GM12878 (cell line): ENCODE data around the gene NONO. TPM values are rescaled to one million over a fixed set of nuclear protein-coding genes. Genes with fewer than 3 reads are reported as not detected.

ENCODE experiments used
- ATAC-seq: fragments of 200-7000 bp; cut with Tn5 transposase; 3 replicates; pipeline ENCODE4 v1.9.1; 2020; ENCODE audit warnings: mild to moderate bottlenecking, moderate library complexity
- BruUV-seq: library from RNA; stranded (reverse); fragments of 400-500 nt; replicated peaks from 2 replicates; lab custom pipeline; 2021; lab: Mats Ljungman, UMichigan
- CTCF ChIA-PET: fragments of 300-600 bp; sonication (Branson Sonifier 250); formaldehyde crosslinking; extraction: SDS; loops from one replicate; lab custom pipeline; 2021; ENCODE audit warnings: inconsistent platforms; lab: Yijun Ruan, JAX
- POLR2A ChIA-PET: fragments of 350-600 bp; formaldehyde crosslinking; extraction: SDS; loops from one replicate; lab custom pipeline; 2021; ENCODE audit warnings: inconsistent platforms; lab: Charles Lee
- RAD21 ChIA-PET: fragments of 300-600 bp; sonication (Branson Sonifier 250); formaldehyde crosslinking; loops from one replicate; lab custom pipeline; 2023; ENCODE audit warnings: antibody characterized with exemption; ENCODE audit not compliant: unreplicated experiment; lab: Charles Lee
- SMC1A ChIA-PET: fragments of 300-600 bp; sonication (Branson Sonifier 250); formaldehyde crosslinking; loops from one replicate; lab custom pipeline; 2023; ENCODE audit not compliant: unreplicated experiment, uncharacterized antibody; lab: Charles Lee
- DNase-seq: peaks from one replicate; pipeline ENCODE4 v3.0.0-alpha.2; 2011; ENCODE audit warnings: low read depth, low spot score
- FAIRE-seq: peaks from 3 replicates; lab custom pipeline; 2011; peaks lifted over from hg19 to GRCh38; lab: Jason Lieb, UNC
- H2AFZ ChIP-seq: 2 replicates; pipeline ENCODE4 v1.6.0; 2011; ENCODE audit warnings: low read depth, low read length, control low read depth; ENCODE audit not compliant: control insufficient read depth
- H3K27ac ChIP-seq: 2 replicates; pipeline ENCODE4 v1.5.1; 2011; ENCODE audit warnings: control low read depth; ENCODE audit not compliant: control insufficient read depth, insufficient read depth
- H3K27me3 ChIP-seq, 2 experiments: replicated peaks in 1 of 2; 2 replicates each; pipeline versions ENCODE4 v1.6.0 to v1.6.1; 2011; ENCODE audit warnings: low read length in 1 of 2; ENCODE audit not compliant: control insufficient read depth in 2 of 2, insufficient read depth in 2 of 2
- H3K36me3 ChIP-seq, 2 experiments: 2 replicates each; pipeline ENCODE4 v1.5.1; 2011; ENCODE audit warnings: low read length in 1 of 2; ENCODE audit not compliant: control insufficient read depth in 2 of 2, insufficient read depth in 2 of 2
- H3K4me1 ChIP-seq: 2 replicates; pipeline ENCODE4 v1.6.1; 2011; ENCODE audit warnings: mild to moderate bottlenecking, low read length, moderate library complexity, mixed read lengths; ENCODE audit not compliant: control insufficient read depth, insufficient read depth
- H3K4me2 ChIP-seq: 2 replicates; pipeline ENCODE4 v1.6.0; 2011; ENCODE audit warnings: control low read depth; ENCODE audit not compliant: control insufficient read depth, insufficient read depth
- H3K4me3 ChIP-seq: fragments of 200-600 bp; sonication (generic); 2 replicates; pipeline ENCODE4 v1.5.1; 2016
- H3K79me2 ChIP-seq: 2 replicates; pipeline ENCODE4 v1.6.0; 2011; ENCODE audit warnings: low read length; ENCODE audit not compliant: control insufficient read depth, insufficient read depth
- H3K9ac ChIP-seq: 2 replicates; pipeline ENCODE4 v1.8.0; 2011; ENCODE audit warnings: low read length, control low read depth, mixed read lengths; ENCODE audit not compliant: control insufficient read depth, insufficient read depth
- H3K9me3 ChIP-seq: replicated peaks from 3 replicates; pipeline ENCODE4 v1.5.1; 2011; ENCODE audit warnings: mild to moderate bottlenecking, low read length; ENCODE audit not compliant: control insufficient read depth, insufficient read depth
- H4K20me1 ChIP-seq: 2 replicates; pipeline ENCODE4 v1.6.0; 2011; ENCODE audit not compliant: control insufficient read depth, insufficient read depth
- CEBPB ChIP-seq, 2 experiments: fragments of 150-350 bp in 1 of 2; IDR thresholded peaks; 2 replicates each; pipeline ENCODE4 v1.6.1; 2012 to 2014; ENCODE audit warnings: low read depth in 2 of 2, low read length in 2 of 2, borderline replicate concordance in 1 of 2, inconsistent platforms in 1 of 2
- CTCF ChIP-seq, 3 experiments: IDR thresholded peaks in 2 of 3; conservative IDR thresholded peaks in 1 of 3; 2 replicates each; pipeline ENCODE4 v1.5.1; 2011; ENCODE audit warnings: low read depth in 3 of 3, low read length in 3 of 3, mild to moderate bottlenecking in 3 of 3, control low read depth in 2 of 3, moderate library complexity in 2 of 3, inconsistent platforms in 1 of 3, mixed read lengths in 1 of 3; ENCODE audit not compliant: control insufficient read depth in 2 of 3, insufficient read depth in 1 of 3; ENCODE audit errors: extremely low read depth in 1 of 3
- FOS ChIP-seq: IDR thresholded peaks from 3 replicates; pipeline ENCODE4 v1.6.1; 2011; ENCODE audit warnings: borderline replicate concordance; ENCODE audit not compliant: insufficient read length; ENCODE audit errors: extremely low read depth
- HSF1 ChIP-seq: fragments of 150-350 bp; IDR thresholded peaks from 2 replicates; pipeline ENCODE4 v1.6.1; 2014; ENCODE audit warnings: mild to moderate bottlenecking, low read depth, low read length
- KAT2A ChIP-seq: conservative IDR thresholded peaks from 2 replicates; pipeline ENCODE4 v1.6.1; 2011; ENCODE audit warnings: low read depth, low read length; ENCODE audit not compliant: control insufficient read depth
- NFYB ChIP-seq: IDR thresholded peaks from 2 replicates; pipeline ENCODE4 v1.6.1; 2011; ENCODE audit warnings: low read depth, mild to moderate bottlenecking, low read length, improper control_type of control experiment, moderate library complexity; ENCODE audit not compliant: insufficient read depth
- PBX3 ChIP-seq: IDR thresholded peaks from 2 replicates; pipeline ENCODE4 v1.6.1; 2011; ENCODE audit warnings: mild to moderate bottlenecking, low read depth, low read length, moderate library complexity; ENCODE audit not compliant: insufficient replicate concordance
- POLR2A ChIP-seq: IDR thresholded peaks from 2 replicates; pipeline ENCODE4 v1.6.1; 2011; ENCODE audit warnings: low read depth, mild to moderate bottlenecking, low read length
- POU2F2 ChIP-seq: IDR thresholded peaks from 3 replicates; pipeline ENCODE4 v1.6.1; 2011; ENCODE audit warnings: low read depth, mild to moderate bottlenecking, low read length, borderline replicate concordance
- YBX1 ChIP-seq: fragments of 450-650 bp; IDR thresholded peaks from 2 replicates; pipeline ENCODE4 v1.6.1; 2016; ENCODE audit warnings: antibody characterized with exemption
- WGBS: methylation state at CpG from one replicate; pipeline ENCODE4 v1.1.6; 2016; ENCODE audit warnings: low lambda C conversion rate; ENCODE audit not compliant: insufficient replicate concordance, insufficient coverage; ENCODE audit errors: missing lambda C conversion rate; 5-methylcytosine and 5-hydroxymethylcytosine counted together
- in situ Hi-C: fragments of 300-500 bp; cut with MboI; formaldehyde crosslinking; loops from 9 replicates; pipeline ENCODE4 v1.14.3; 2018; ENCODE audit warnings: mixed read lengths
- intact Hi-C: fragments of 100-400 bp; cut with micrococcal nuclease; formaldehyde crosslinking; loops from one replicate; pipeline ENCODE4 v1.14.2; 2022; ENCODE audit not compliant: unreplicated experiment
- polyA plus RNA-seq, 11 experiments: library from polyadenylated mRNA; depleted of rRNA in 4 of 11; unstranded in 6 of 11; stranded (reverse) in 5 of 11; fragments of >200 nt; fragmentation: Nextera tagmentation in 4 of 11; fragmentation: Illumina TruSeq in 1 of 11; extraction: Ambion mirVana in 4 of 11; extraction: Trizol in 1 of 11; gene quantifications; 1 replicate in 1 of 11; 2 replicates in 10 of 11; pipeline versions ENCODE4 v1.2.1 to v1.2.3, GENCODE V29; 2011 to 2016; ENCODE audit warnings: inconsistent platforms in 2 of 11, missing spikeins in 2 of 11, low read depth in 1 of 11
- total RNA-seq, 4 experiments: library from RNA; depleted of rRNA in 3 of 4; stranded (reverse); fragments of >200 nt in 3 of 4; fragmentation: Illumina TruSeq in 1 of 4; extraction: Trizol in 1 of 4; gene quantifications; 2 replicates each; pipeline versions ENCODE4 v1.2.1 to v1.2.3, GENCODE V29; 2013 to 2021

Gene NONO
- total and polyA plus RNA-seq, 10 of the 15 experiments (the other 5 are each of a cell fraction or from before 2014, with no cell fraction given): 206 to 505 (median 373) TPM

GRCh38 chrX:71236836-71237235 is 46.6 kb upstream of the NONO start:
- H3K27ac ChIP-seq: no peak overlapping the region
- FAIRE-seq (no peak), DNase-seq (no peak), ATAC-seq (no peak)
- TF ChIP-seq CTCF (IDR thresholded peaks at IDR 0.05 in 2 of 3, conservative IDR thresholded peaks at IDR 0.05 in 1 of 3; ENCODE audit: control insufficient read depth in 2 of 3, extremely low read depth in 1 of 3, insufficient read depth in 1 of 3, low read depth in 3 of 3, low read length in 3 of 3): no peak
- TF ChIP-seq NFYB: no peak
- TF ChIP-seq HSF1: no peak
- no peak for TF ChIP-seq YBX1
- TF ChIP-seq CEBPB (IDR thresholded peaks at IDR 0.05; ENCODE audit: borderline replicate concordance in 1 of 2, low read depth in 2 of 2, low read length in 2 of 2): no peak
- no peak for TF ChIP-seq FOS
- TF ChIP-seq PBX3: no peak
- no peak for TF ChIP-seq POU2F2
- no peak for TF ChIP-seq KAT2A
- no peak for TF ChIP-seq POLR2A
- H3K9ac ChIP-seq: no peak overlapping the region
- in situ Hi-C loops: no loop called here
- H3K36me3 ChIP-seq: no peaks in the 10 kb centered on the region
- RAD21 ChIA-PET: no interaction called here
- WGBS: 60% methylated on average over 1 of the region's 1 CpG
- H3K79me2 ChIP-seq: no peaks in the 10 kb centered on the region
- no peak overlapping the region for H3K4me3 ChIP-seq
- CTCF ChIA-PET: no interaction called here
- SMC1A ChIA-PET: no interaction called here
- H3K9me3 ChIP-seq: no peaks in the 10 kb centered on the region
- H3K27me3 ChIP-seq: no peaks in the 10 kb centered on the region
- POLR2A ChIA-PET: no interaction called here
- BruUV-seq: no TSS peak
- H3K4me2 ChIP-seq: no peak overlapping the region
- H4K20me1 ChIP-seq: no peaks in the 10 kb centered on the region
- no peaks in the 10 kb centered on the region for H3K4me1 ChIP-seq
- no peak overlapping the region for H2AFZ ChIP-seq
- intact Hi-C loops: no loop called here
